B cell (primary cell): ENCODE data around the gene CSRNP2. TPM values are rescaled to one million over a fixed set of nuclear protein-coding genes. Genes with fewer than 3 reads are reported as not detected.
A peak's percentile ranks its signal among the peaks of the same experiment; 100 is the strongest.

Experiments used
- ATAC-seq: fragments of 200-7000 bp; cut with Tn5 transposase; one replicate; pipeline ENCODE4 v1.10.0; 2021; ENCODE audit warnings: low read depth, mild to moderate bottlenecking, moderate number of reproducible peaks, moderate library complexity
- CTCF ChIA-PET: fragments of 350-600 bp; sonication (Branson Sonifier 250); formaldehyde crosslinking; loops from one replicate; lab custom pipeline; 2021; ENCODE audit warnings: antibody characterized with exemption, inconsistent platforms; lab: Charles Lee
- POLR2A ChIA-PET: fragments of 350-600 bp; sonication (Branson Sonifier 250); formaldehyde crosslinking; loops from one replicate; lab custom pipeline; 2021; ENCODE audit warnings: antibody characterized with exemption; lab: Charles Lee
- DNase-seq: peaks from one replicate; pipeline ENCODE4 v3.0.0; 2013
- H2AFZ ChIP-seq: 2 replicates; pipeline ENCODE4 v1.6.1; 2012; ENCODE audit warnings: mild to moderate bottlenecking, low read depth, low read length; ENCODE audit not compliant: insufficient read depth, poor library complexity, severe bottlenecking
- H3K27ac ChIP-seq, 2 donors: 1 replicate in 1 of 2; 2 replicates in 1 of 2; pipeline ENCODE4 v1.5.1; 2012 to 2013; ENCODE audit warnings: low read length in 2 of 2, mild to moderate bottlenecking in 2 of 2, moderate library complexity in 1 of 2
- H3K27me3 ChIP-seq, 4 experiments: fragments of 200-600 bp in 1 of 4; sonication (generic) in 1 of 4; replicated peaks in 1 of 4; 1 replicate in 2 of 4; 2 replicates in 2 of 4; pipeline versions ENCODE4 v1.6.1 to v1.7.0; 2013 to 2016; ENCODE audit warnings: low read length in 3 of 4, mild to moderate bottlenecking in 2 of 4, mixed read lengths in 1 of 4, moderate library complexity in 1 of 4; ENCODE audit not compliant: insufficient read depth in 4 of 4, control insufficient read depth in 3 of 4; ENCODE audit errors: control extremely low read depth in 1 of 4
- H3K36me3 ChIP-seq, 2 experiments: replicated peaks in 1 of 2; 1 replicate in 1 of 2; 2 replicates in 1 of 2; pipeline versions ENCODE4 v1.6.1 to v1.7.1; 2013; ENCODE audit warnings: low read length in 1 of 2; ENCODE audit not compliant: insufficient read depth in 2 of 2, control insufficient read depth in 1 of 2; ENCODE audit errors: control extremely low read depth in 1 of 2, extremely low read depth in 1 of 2
- H3K4me1 ChIP-seq, 2 donors: fragments of 200-600 bp in 1 of 2; sonication (generic) in 1 of 2; 1 replicate in 1 of 2; 2 replicates in 1 of 2; pipeline versions ENCODE4 v1.5.1 to v1.6.1; 2013 to 2017; ENCODE audit warnings: low read length in 2 of 2; ENCODE audit not compliant: control insufficient read depth in 2 of 2, insufficient read depth in 2 of 2
- H3K4me2 ChIP-seq: replicated peaks from 2 replicates; pipeline ENCODE3; 2012; ENCODE audit warnings: mild to moderate bottlenecking, low read depth, low read length; ENCODE audit not compliant: poor library complexity, severe bottlenecking
- H3K4me3 ChIP-seq, 5 experiments: fragments of 200-600 bp in 1 of 5; sonication (generic) in 1 of 5; 1 replicate in 3 of 5; 2 replicates in 2 of 5; pipeline versions ENCODE4 v1.5.1 to v1.7.0; 2011 to 2016; ENCODE audit warnings: low read length in 4 of 5, mild to moderate bottlenecking in 4 of 5, low read depth in 2 of 5, control low read depth in 1 of 5, moderate library complexity in 1 of 5; ENCODE audit not compliant: insufficient read depth in 1 of 5; ENCODE audit errors: control extremely low read depth in 1 of 5, extremely low read depth in 1 of 5
- H3K79me2 ChIP-seq: fragments of 200-600 bp; sonication (generic); one replicate; pipeline ENCODE4 v1.6.0; 2016; ENCODE audit warnings: low read length; ENCODE audit not compliant: control insufficient read depth, insufficient read depth
- H3K9ac ChIP-seq: fragments of 200-600 bp; sonication (generic); 2 replicates; pipeline ENCODE4 v1.6.1; 2017; ENCODE audit warnings: mild to moderate bottlenecking, low read length, moderate library complexity
- H3K9me3 ChIP-seq, 3 donors: one replicate each; pipeline versions ENCODE4 v1.6.1 to v1.7.1; 2013; ENCODE audit warnings: low read length in 2 of 3; ENCODE audit not compliant: control insufficient read depth in 2 of 3, insufficient read depth in 1 of 3; ENCODE audit errors: control extremely low read depth in 1 of 3
- H4K20me1 ChIP-seq: 2 replicates; pipeline ENCODE4 v1.6.0; 2012; ENCODE audit warnings: mild to moderate bottlenecking, low read length; ENCODE audit not compliant: insufficient read depth, control insufficient read depth, poor library complexity, severe bottlenecking
- H3K27ac Mint-ChIP-seq: one replicate; pipeline ENCODE4 v1.8.0; 2021; ENCODE audit warnings: mixed read lengths
- H3K27me3 Mint-ChIP-seq: one replicate; pipeline ENCODE4 v1.8.0; 2021; ENCODE audit warnings: mixed read lengths
- H3K4me1 Mint-ChIP-seq: one replicate; pipeline ENCODE4 v1.8.0; 2021; ENCODE audit warnings: mixed read lengths
- H3K4me3 Mint-ChIP-seq: one replicate; pipeline ENCODE4 v1.8.0; 2021; ENCODE audit warnings: mixed read lengths
- H3K9me3 Mint-ChIP-seq: one replicate; pipeline ENCODE4 v1.8.0; 2022; ENCODE audit warnings: mixed read lengths; ENCODE audit not compliant: insufficient read depth
- EZH2 ChIP-seq: IDR thresholded peaks from 2 replicates; pipeline ENCODE4 v1.6.1; 2012; ENCODE audit warnings: borderline replicate concordance, low read depth, mild to moderate bottlenecking, moderate library complexity, low read length; ENCODE audit not compliant: insufficient read depth, poor library complexity, severe bottlenecking
- WGBS: methylation state at CpG from one replicate; pipeline ENCODE4 v1.1.5; 2013; ENCODE audit warnings: missing lambda C conversion rate; ENCODE audit not compliant: insufficient coverage; 5-methylcytosine and 5-hydroxymethylcytosine counted together
- intact Hi-C: fragments of 100-400 bp; cut with micrococcal nuclease; formaldehyde crosslinking; loops from one replicate; pipeline ENCODE4 v1.10.0; 2022
- polyA plus RNA-seq: library from polyadenylated mRNA; depleted of rRNA; stranded (reverse); fragments of >200 nt; gene quantifications from 2 replicates; pipeline ENCODE4 v1.2.3, GENCODE V29; 2012
- total RNA-seq, 2 donors: library from RNA; stranded (reverse); fragments of 120-200 nt in 1 of 2; gene quantifications; 1 replicate in 1 of 2; 2 replicates in 1 of 2; pipeline versions ENCODE4 v1.2.3 to v1.2.4, GENCODE V29; 2013 to 2022
- TF ChIP-seq, protein P1 (sequence below): fragments of 200-600 bp; IDR thresholded peaks from one replicate; pipeline ENCODE4 v1.8.0; 2022; ENCODE audit warnings: antibody characterized with exemption, mild to moderate bottlenecking

The CSRNP2 gene
- total and polyA plus RNA-seq, 2 donors (not counting 1 experiment from before 2014, with no cell fraction given): 10.3 to 49.8 TPM

DNA sequence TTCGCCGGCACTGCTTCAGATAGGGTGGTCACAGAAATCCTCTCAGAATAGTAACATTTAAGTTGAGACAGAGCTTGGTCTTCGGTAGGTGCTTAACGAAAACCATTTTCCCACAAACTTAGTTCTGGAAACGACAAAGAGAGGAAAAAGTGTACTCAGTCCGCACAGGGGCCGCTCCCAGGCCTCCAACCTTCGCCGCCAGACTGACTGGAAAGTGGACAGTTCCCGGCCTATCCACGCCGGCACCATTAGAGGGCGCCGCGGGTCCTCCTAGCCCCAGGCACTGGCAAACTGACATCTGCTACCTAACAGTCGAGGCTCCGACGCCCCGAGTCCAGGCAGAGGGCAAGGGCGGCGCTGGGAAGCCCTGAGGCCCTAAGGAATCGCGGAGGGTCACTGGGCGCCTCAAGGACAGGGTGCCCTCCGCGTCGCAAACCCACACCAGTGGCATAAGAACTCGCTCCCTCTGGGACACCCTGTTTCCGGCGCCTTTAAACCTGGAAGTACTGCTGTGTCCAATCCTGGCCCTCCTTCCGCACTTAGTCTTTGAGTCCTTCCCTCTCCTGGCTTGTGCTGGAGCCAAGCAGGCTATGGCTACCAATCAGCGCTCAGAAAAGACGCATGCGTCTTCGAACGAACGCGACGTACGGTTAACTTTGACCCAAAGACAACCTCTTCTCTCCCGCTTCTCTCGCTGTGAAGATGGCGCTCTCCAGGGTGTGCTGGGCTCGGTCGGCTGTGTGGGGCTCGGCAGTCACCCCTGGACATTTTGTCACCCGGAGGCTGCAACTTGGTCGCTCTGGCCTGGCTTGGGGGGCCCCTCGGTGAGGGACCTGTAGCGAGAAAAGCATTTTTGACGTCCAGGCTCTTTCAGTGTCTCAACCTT lies 35.5 kb downstream of the CSRNP2 start, which contains the start of gene LETMD1:
Gene LETMD1, plus strand, starts transcription at position 673 of the 886 bp plus-strand sequence. Its CDS starts 30 bp downstream, at position 703.
- ATAC-seq (peak; percentile 95), DNase-seq (peak; percentile 97)
- Histone ChIP-seq H2AFZ (peak within 1 kb of the TSS; percentile 93), H3K27me3 (no peaks in the 10 kb centered on the region), H3K4me1 (peaks cover 18 to 22% of the 10 kb centered on the region in 2 donors), H3K9ac (peak within 1 kb of the TSS; percentile 82), H3K79me2 (peaks cover 7% of the 10 kb centered on the region), H3K27ac (peak within 1 kb of the TSS; percentile 81), H3K4me3 (peak within 1 kb of the TSS; percentile 75 to 91 (median 79)), H3K9me3 (no peaks in the 10 kb centered on the region), H3K4me2 (peak within 1 kb of the TSS; percentile 77), H3K36me3 (peaks cover 0 to 4% of the 10 kb centered on the region in 2 experiments), H4K20me1 (no peaks in the 10 kb centered on the region)
- H3K27me3 Mint-ChIP-seq: no peaks in the 10 kb centered on the region
- ChIA-PET CTCF (interaction anchor here (0.9 to 3.5 kb wide), 7 partner anchors 9 to 293 kb away, joined by 3 to 11 read pairs (median 4); partner anchors contain the start of genes POU6F1 and SLC11A2), POLR2A (interaction anchor here (1.5 kb wide), 1 partner anchor 35 kb away, joined by 7 read pairs; the partner anchor contains the start of gene CSRNP2)
- no peaks in the 10 kb centered on the region for H3K9me3 Mint-ChIP-seq
- H3K4me3 Mint-ChIP-seq: peak within 1 kb of the TSS; percentile 96
- H3K27ac Mint-ChIP-seq: peak within 1 kb of the TSS; percentile 95
- H3K4me1 Mint-ChIP-seq: peaks cover 29% of the 10 kb centered on the region
- 1% methylated on average over 49 of the region's 51 CpGs for WGBS
- TF ChIP-seq EZH2: no peak
- TF ChIP-seq, protein P1, sequence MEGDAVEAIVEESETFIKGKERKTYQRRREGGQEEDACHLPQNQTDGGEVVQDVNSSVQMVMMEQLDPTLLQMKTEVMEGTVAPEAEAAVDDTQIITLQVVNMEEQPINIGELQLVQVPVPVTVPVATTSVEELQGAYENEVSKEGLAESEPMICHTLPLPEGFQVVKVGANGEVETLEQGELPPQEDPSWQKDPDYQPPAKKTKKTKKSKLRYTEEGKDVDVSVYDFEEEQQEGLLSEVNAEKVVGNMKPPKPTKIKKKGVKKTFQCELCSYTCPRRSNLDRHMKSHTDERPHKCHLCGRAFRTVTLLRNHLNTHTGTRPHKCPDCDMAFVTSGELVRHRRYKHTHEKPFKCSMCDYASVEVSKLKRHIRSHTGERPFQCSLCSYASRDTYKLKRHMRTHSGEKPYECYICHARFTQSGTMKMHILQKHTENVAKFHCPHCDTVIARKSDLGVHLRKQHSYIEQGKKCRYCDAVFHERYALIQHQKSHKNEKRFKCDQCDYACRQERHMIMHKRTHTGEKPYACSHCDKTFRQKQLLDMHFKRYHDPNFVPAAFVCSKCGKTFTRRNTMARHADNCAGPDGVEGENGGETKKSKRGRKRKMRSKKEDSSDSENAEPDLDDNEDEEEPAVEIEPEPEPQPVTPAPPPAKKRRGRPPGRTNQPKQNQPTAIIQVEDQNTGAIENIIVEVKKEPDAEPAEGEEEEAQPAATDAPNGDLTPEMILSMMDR: peak; percentile 97
- intact Hi-C loops: loop anchor here (1.0 to 5.0 kb wide), 11 partner anchors 22 to 484 kb away; partner anchors contain the start of genes ATF1, BIN2, CSRNP2 and POU6F1
